Measurements from ENCODE around the gene DSCAM.
"Not testable (repeated sequence)": the region's sequence is repeated elsewhere in the genome, so short reads cannot be mapped to it uniquely, and the experiment has no call there.

DSCAM gene

DNA sequence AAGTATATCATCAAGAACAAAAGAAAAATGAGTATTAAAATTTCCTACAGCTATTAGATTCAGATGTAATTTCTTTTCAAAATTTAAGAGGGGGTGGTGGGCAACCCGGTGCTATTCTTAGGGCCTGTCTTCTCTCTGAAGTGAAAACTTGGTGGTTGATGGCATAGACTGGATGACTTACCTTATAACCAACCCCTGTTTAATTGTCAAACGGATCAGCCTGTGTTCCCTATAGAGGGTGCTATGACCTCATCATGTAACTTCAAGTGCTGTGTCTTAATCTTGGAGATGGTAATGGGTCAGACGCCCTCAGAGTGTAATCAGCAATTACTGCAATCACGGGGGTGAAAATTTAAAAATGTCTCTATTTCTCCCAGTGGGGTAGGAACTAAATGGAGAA is 803.5 kb downstream of the DSCAM start:
- peak overlapping the region; percentile 19; the same call in 1 of the 2 replicates for H3K27ac ChIP-seq
- TF ChIP-seq, protein P1, sequence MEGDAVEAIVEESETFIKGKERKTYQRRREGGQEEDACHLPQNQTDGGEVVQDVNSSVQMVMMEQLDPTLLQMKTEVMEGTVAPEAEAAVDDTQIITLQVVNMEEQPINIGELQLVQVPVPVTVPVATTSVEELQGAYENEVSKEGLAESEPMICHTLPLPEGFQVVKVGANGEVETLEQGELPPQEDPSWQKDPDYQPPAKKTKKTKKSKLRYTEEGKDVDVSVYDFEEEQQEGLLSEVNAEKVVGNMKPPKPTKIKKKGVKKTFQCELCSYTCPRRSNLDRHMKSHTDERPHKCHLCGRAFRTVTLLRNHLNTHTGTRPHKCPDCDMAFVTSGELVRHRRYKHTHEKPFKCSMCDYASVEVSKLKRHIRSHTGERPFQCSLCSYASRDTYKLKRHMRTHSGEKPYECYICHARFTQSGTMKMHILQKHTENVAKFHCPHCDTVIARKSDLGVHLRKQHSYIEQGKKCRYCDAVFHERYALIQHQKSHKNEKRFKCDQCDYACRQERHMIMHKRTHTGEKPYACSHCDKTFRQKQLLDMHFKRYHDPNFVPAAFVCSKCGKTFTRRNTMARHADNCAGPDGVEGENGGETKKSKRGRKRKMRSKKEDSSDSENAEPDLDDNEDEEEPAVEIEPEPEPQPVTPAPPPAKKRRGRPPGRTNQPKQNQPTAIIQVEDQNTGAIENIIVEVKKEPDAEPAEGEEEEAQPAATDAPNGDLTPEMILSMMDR (conservative IDR thresholded peaks at IDR 0.05): peak; percentile 76

- no peak overlapping the region for H3K27ac ChIP-seq
- TF ChIP-seq, protein P1 (conservative IDR thresholded peaks at IDR 0.05): no peak
Observed at GRCh38 chr21:40041446-40041845, 805.5 kb downstream of the DSCAM start.

DNA sequence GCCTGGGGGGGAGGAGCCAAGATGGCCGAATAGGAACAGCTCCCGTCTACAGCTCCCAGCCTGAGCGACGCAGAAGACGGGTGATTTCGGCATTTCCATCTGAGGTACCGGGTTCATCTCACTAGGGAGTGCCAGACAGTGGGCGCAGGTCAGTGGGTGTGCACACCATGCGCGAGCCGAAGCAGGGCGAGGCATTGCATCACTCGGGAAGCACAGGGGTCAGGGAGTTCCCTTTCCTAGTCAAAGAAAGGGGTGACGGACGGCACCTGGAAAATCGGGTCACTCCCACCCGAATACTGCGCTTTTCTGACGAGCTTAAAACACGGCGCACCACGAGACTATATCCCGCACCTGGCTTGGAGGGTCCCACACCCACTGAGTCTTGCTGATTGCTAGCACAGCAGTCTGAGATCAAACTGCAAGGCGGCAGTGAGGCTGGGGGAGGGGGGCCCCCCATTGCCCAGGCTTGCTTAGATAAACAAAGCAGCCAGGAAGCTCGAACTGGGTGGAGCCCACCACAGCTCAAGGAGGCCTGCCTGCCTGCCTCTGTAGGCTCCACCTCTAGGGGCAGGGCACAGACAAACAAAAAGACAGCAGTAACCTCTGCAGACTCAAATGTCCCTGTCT is 813.7 kb downstream of the DSCAM start:
- peak overlapping the region; percentile 52; the same call in 1 of the 2 replicates for H3K27ac ChIP-seq

- TF ChIP-seq, protein P1 (conservative IDR thresholded peaks at IDR 0.05): no peak
- H3K27ac ChIP-seq: no peak overlapping the region
Observed at GRCh38 chr21:40029888-40030287, 817.1 kb downstream of the DSCAM start.

DNA sequence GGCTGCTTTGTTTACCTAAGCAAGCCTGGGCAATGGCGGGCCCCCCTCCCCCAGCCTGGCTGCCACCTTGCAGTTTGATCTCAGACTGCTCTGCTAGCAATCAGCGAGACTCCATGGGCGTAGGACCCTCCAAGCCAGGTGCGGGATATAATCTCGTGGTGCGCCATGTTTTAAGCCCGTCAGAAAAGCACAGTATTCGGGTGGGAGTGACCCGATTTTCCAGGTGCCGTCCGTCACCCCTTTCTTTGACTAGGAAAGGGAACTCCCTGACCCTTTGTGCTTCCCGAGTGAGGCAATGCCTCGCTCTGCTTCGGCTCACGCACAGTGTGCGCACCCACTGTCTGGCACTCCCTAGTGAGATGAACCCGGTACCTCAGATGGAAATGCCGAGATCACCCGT is 818.6 kb downstream of the DSCAM start:
- not testable (repeated sequence) for H3K27ac ChIP-seq

GRCh38 chr21:40021558-40022351 is 825.2 kb downstream of the DSCAM start:
- TF ChIP-seq, protein P1 (conservative IDR thresholded peaks at IDR 0.05): no peak
- no peak overlapping the region for H3K27ac ChIP-seq

DNA sequence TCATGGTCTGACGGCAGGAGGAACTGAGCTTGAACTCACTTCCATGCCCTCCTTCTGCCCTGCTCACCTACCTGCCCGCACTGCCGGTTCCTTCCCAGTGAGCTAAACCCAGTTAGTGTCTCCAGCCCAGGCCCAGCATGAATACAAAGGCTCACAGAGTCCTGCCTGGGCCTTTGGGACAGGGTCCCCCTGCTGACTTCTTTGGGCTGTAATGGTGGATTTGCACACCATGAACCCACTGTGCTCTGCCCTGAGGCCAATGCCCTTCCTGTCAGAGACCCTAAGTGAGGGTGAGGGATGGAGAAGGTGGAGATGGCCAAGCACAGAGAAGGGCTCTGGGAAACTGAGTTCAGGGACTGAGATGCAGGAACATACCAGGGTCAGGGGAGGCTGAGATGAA is 826.3 kb downstream of the DSCAM start:
- no peak overlapping the region for H3K27ac ChIP-seq
- TF ChIP-seq, protein P1 (conservative IDR thresholded peaks at IDR 0.05): no peak

- no peak overlapping the region for H3K27ac ChIP-seq
- TF ChIP-seq, protein P1 (conservative IDR thresholded peaks at IDR 0.05): no peak
Observed at GRCh38 chr21:40018871-40019475, 828.0 kb downstream of the DSCAM start.

Measured in VCaP (cell line).